PFSK-1 (cell line): ENCODE measurements around the gene USP19.

Experiments
- POLR2AphosphoS5 ChIP-seq: IDR thresholded peaks from 2 replicates; pipeline ENCODE4 v1.6.1; 2012; ENCODE audit warnings: low read depth, mild to moderate bottlenecking, control low read depth, low read length, moderate library complexity
- REST ChIP-seq, 2 experiments: IDR thresholded peaks; 2 replicates each; pipeline versions ENCODE4 v1.6.1 to v1.8.0; 2011 to 2012; ENCODE audit warnings: low read depth in 2 of 2, low read length in 2 of 2, control low read depth in 1 of 2, inconsistent platforms in 1 of 2, mild to moderate bottlenecking in 1 of 2, moderate library complexity in 1 of 2; ENCODE audit not compliant: insufficient read depth in 1 of 2
- SIN3A ChIP-seq: IDR thresholded peaks from 2 replicates; pipeline ENCODE4 v1.6.1; 2012; ENCODE audit warnings: mild to moderate bottlenecking, low read length, moderate library complexity, borderline replicate concordance; ENCODE audit not compliant: insufficient read depth
- TAF1 ChIP-seq: IDR thresholded peaks from 2 replicates; pipeline ENCODE4 v1.6.1; 2012; ENCODE audit warnings: low read length, control low read depth, borderline replicate concordance; ENCODE audit not compliant: insufficient read depth

GRCh38 chr3:49122451-49122850 lies 1.8 kb upstream of the USP19 start:
- no peak for TF ChIP-seq REST (IDR thresholded peaks at IDR 0.05; ENCODE audit: insufficient read depth in 1 of 2, low read depth in 2 of 2, low read length in 2 of 2)
- no peak for TF ChIP-seq POLR2AphosphoS5
- TF ChIP-seq TAF1 = no peak
- TF ChIP-seq SIN3A = no peak
